Activated CD4-positive, alpha-beta T cell treated with anti-CD3 and anti-CD28 coated beads for 1 hour (primary cell): ENCODE results near the gene SMC1B.
"Not testable (repeated sequence)": the region's sequence is repeated elsewhere in the genome, so short reads cannot be mapped to it uniquely, and the experiment has no call there.

ENCODE experiments used
- DNase-seq: peaks from one replicate; pipeline ENCODE4 v3.0.0-alpha.2; 2020

Gene SMC1B

GRCh38 chr22:45295492-45295891 lies 117.9 kb downstream of the SMC1B start:
- DNase-seq = no peak

GRCh38 chr22:45295004-45295403 lies 118.4 kb downstream of the SMC1B start:
- not testable (repeated sequence) for DNase-seq
